GM12891 (cell line): ENCODE results near the gene AK1.

Source experiments
- POLR2A ChIP-seq: IDR thresholded peaks from 2 replicates; pipeline ENCODE4 v1.6.1; 2011; ENCODE audit warnings: low read depth, low read length, control low read depth
- POLR2AphosphoS5 ChIP-seq: IDR thresholded peaks from 2 replicates; pipeline ENCODE4 v1.6.1; 2011; ENCODE audit warnings: low read depth, low read length, control low read depth
- TAF1 ChIP-seq: IDR thresholded peaks from 2 replicates; pipeline ENCODE4 v1.6.1; 2011; ENCODE audit warnings: low read depth, low read length, control low read depth

- TF ChIP-seq POLR2A = no peak
- TF ChIP-seq POLR2AphosphoS5 = no peak
- no peak for TF ChIP-seq TAF1
These were observed 10.9 kb downstream of the AK1 start for GRCh38 chr9:127866535-127866934.
